PFSK-1 (cell line): ENCODE data around the gene CFAP97D2.

Experiments used
- FOXP2 ChIP-seq: optimal IDR thresholded peaks from 2 replicates; pipeline ENCODE3; 2011; ENCODE audit warnings: borderline replicate concordance, control low read depth, inconsistent platforms; ENCODE audit not compliant: insufficient read depth; ENCODE audit errors: extremely low read length, extremely low read depth
- POLR2AphosphoS5 ChIP-seq: IDR thresholded peaks from 2 replicates; pipeline ENCODE4 v1.6.1; 2012; ENCODE audit warnings: low read depth, mild to moderate bottlenecking, control low read depth, low read length, moderate library complexity
- SIN3A ChIP-seq: IDR thresholded peaks from 2 replicates; pipeline ENCODE4 v1.6.1; 2012; ENCODE audit warnings: mild to moderate bottlenecking, low read length, moderate library complexity, borderline replicate concordance; ENCODE audit not compliant: insufficient read depth
- TAF1 ChIP-seq: IDR thresholded peaks from 2 replicates; pipeline ENCODE4 v1.6.1; 2012; ENCODE audit warnings: low read length, control low read depth, borderline replicate concordance; ENCODE audit not compliant: insufficient read depth
- TF ChIP-seq, protein P1 (sequence below), 2 experiments: IDR thresholded peaks; 2 replicates each; pipeline versions ENCODE4 v1.6.1 to v1.8.0; 2011 to 2012; ENCODE audit warnings: low read depth in 2 of 2, low read length in 2 of 2, control low read depth in 1 of 2, inconsistent platforms in 1 of 2, mild to moderate bottlenecking in 1 of 2, moderate library complexity in 1 of 2; ENCODE audit not compliant: insufficient read depth in 1 of 2

The CFAP97D2 gene

DNA sequence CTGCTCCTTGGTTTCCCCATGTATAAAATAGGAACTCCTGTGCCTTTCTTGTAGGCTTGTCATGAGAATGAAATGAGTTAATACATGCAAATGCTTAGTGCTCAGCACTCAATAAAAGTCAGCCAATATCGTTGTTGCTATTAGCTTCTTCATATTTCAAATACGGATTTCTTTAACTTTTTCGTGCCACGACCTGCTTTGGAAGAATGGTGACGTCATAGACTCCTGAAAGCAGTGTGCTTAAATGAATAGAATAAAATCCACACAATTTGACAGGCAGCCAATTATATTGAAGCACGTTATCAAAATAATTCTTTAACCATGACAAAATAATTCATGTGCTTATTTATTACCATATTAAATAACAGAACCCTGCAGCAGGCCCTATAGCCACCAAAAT is 29.1 kb downstream of the CFAP97D2 start:
- no peak for TF ChIP-seq SIN3A
- no peak for TF ChIP-seq POLR2AphosphoS5
- no peak for TF ChIP-seq TAF1
- TF ChIP-seq FOXP2 = no peak
- TF ChIP-seq, protein P1, sequence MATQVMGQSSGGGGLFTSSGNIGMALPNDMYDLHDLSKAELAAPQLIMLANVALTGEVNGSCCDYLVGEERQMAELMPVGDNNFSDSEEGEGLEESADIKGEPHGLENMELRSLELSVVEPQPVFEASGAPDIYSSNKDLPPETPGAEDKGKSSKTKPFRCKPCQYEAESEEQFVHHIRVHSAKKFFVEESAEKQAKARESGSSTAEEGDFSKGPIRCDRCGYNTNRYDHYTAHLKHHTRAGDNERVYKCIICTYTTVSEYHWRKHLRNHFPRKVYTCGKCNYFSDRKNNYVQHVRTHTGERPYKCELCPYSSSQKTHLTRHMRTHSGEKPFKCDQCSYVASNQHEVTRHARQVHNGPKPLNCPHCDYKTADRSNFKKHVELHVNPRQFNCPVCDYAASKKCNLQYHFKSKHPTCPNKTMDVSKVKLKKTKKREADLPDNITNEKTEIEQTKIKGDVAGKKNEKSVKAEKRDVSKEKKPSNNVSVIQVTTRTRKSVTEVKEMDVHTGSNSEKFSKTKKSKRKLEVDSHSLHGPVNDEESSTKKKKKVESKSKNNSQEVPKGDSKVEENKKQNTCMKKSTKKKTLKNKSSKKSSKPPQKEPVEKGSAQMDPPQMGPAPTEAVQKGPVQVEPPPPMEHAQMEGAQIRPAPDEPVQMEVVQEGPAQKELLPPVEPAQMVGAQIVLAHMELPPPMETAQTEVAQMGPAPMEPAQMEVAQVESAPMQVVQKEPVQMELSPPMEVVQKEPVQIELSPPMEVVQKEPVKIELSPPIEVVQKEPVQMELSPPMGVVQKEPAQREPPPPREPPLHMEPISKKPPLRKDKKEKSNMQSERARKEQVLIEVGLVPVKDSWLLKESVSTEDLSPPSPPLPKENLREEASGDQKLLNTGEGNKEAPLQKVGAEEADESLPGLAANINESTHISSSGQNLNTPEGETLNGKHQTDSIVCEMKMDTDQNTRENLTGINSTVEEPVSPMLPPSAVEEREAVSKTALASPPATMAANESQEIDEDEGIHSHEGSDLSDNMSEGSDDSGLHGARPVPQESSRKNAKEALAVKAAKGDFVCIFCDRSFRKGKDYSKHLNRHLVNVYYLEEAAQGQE (IDR thresholded peaks at IDR 0.05; ENCODE audit: insufficient read depth in 1 of 2, low read depth in 2 of 2, low read length in 2 of 2) = no peak

DNA sequence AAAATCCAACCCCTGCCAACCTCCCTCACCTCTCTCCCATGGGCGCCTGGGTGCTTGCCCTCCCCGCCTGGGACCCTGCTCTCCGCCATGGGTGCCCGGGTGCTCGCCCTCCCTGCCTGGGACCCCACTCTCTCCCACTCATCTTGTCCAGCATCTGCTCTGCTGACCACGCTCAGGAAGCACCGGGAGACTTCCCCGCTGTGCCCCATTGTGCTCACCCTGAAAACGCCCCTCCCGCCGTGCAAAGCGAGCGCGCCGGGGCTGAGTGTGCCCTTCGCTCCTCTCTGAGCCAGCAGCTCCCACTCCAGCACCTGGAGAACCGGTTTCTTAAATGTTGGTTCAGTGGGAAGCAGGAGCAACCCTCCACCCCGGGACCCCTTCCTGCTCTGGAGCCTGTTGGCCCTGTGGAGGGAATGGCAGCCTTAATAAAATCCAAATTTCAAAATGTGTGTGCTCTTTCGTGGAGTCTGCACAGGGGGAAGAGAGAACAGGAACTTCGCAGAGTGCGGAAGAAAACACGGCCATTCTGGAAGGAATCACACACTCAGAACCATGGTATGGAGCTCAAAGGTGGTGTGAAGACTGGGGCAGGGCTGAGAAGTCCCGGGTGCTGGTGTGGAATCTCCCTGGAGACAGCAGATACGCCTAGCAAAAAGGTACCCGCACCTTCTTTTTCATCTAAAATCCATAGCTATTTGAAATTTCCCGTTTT is 32.5 kb downstream of the CFAP97D2 start:
- TF ChIP-seq TAF1 = no peak
- no peak for TF ChIP-seq FOXP2
- TF ChIP-seq POLR2AphosphoS5 = no peak

DNA sequence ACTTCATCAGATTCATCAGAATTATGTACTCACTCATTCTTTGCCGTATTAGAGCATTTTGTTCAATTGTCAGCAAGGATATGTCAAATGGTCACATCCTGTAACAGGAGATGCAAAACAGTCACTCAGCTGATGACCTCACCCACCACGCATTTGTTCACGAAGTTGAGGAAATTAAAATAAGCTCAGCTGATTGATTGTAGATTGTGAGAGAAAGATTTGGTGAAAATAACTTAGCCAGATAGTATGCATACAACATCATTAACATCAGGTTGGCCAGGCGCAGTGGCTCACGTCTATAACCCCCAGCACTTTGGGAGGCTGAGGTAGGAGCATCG is 33.1 kb downstream of the CFAP97D2 start:
- TF ChIP-seq TAF1 (no peak), POLR2AphosphoS5 (no peak), SIN3A (no peak), FOXP2 (no peak)
- TF ChIP-seq, protein P1 (IDR thresholded peaks at IDR 0.05; ENCODE audit: insufficient read depth in 1 of 2, low read depth in 2 of 2, low read length in 2 of 2) = no peak

DNA sequence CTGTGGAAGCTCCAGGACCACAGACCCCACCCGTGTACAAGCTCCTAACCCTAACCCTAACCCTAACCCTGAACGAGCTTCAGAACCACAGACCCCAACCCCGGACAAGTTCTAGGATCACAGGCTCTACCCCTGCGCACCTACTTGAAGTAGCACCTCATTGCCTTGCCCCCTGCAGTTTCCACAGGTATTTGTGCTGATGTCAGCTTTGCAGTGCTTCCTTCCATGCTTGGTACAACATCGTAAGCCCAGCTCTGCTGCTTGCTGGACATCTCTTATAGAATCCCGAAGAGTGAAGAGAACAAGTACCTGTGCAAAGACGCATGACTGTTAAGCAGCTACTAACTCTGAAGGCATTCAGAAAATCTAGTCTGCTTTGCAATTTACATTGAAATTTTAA is 34.9 kb downstream of the CFAP97D2 start:
- TF ChIP-seq, protein P1 (IDR thresholded peaks at IDR 0.05; ENCODE audit: insufficient read depth in 1 of 2, low read depth in 2 of 2, low read length in 2 of 2) = no peak
- TF ChIP-seq FOXP2 (no peak), TAF1 (no peak), SIN3A (no peak), POLR2AphosphoS5 (no peak)

DNA sequence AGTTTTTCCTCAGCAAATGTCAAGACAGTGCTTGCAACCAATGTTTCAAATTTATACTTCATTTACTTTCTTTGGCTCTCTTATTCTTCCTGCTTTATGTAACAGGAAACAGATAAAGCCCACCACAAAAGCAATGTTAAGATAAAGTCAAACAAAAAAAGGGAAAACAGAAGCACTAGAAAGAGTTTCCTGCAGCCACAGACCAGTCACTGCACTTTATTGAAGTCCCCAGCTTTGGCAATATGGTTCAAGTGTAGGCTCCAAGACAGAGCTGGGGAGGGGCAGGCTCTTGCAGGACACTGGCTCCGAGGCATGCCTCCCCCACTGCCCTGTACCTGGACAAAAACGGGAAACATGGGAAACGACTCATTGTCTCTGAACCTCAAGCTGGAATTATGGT is 40.3 kb downstream of the CFAP97D2 start:
- TF ChIP-seq, protein P1 (IDR thresholded peaks at IDR 0.05; ENCODE audit: insufficient read depth in 1 of 2, low read depth in 2 of 2, low read length in 2 of 2) = no peak
- TF ChIP-seq FOXP2 (no peak), TAF1 (no peak), SIN3A (no peak), POLR2AphosphoS5 (no peak)
